GM15510 (cell line): ENCODE measurements around the gene C1QA.

Source experiments
- POLR2A ChIP-seq: IDR thresholded peaks from 3 replicates; pipeline ENCODE4 v1.6.1; 2011; ENCODE audit warnings: borderline replicate concordance; ENCODE audit not compliant: insufficient read length; ENCODE audit errors: extremely low read depth

Gene C1QA

DNA sequence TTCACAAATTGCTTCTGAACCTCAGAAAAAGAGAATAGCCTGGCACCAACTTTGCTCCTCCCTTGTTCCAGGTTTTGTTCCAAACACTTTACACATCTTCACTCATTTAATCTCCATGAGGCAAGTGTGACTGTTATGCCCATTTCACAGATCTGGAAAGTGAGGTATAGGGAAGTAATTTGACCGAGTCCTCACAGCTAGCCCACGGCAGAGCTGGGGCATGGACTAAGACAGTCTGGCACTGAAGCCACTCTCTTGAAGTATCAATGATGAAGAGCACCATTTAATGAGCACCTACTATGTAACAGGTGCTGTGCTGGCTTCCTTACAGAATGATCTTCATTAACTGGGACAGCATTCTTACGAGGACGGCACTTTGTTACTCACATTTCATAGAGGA is 35.6 kb downstream of the C1QA start:
- TF ChIP-seq POLR2A: no peak

DNA sequence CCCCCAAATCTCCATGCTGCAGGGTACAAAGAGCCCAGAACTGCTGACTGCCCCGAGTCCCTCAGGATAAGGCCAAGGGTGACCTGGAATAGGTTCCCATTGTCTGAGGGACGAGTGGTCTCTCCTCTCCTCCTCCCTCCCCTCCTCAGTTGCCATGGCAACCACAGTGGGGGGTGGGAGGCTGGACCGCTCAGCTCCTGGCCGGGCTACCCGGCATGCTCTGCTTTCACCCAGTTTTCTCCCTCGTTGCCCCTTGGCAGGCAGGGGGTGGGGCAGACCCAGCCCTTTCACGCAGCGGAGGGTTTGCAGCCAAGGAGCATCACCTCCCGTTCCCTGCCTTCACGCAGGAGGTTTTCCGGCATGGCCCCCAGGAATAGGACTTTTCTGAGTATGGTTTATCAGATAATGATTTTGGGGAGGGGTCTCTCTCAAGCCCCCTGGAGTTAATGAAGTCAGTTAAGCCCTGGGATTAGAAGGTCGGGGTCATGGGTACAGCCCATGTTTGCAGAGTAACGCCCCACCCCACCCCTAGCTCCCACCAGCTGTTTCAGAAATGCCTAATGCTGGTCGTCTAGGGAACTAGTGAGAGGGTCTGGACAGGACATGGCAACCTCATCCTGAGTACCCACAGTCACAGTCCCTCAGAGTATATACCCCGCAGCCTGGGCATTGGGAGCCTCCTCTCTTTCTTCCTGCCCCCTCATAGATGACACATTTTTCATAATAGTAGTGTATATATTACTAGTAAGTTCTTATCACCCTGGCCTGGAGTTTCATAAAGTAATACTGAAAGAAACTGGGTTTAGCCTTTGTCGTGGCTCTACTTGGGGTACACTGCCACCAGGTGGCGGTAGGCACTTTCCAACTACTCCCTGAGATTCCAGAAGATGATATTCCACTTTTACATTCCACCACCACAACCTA is 37.3 kb downstream of the C1QA start:
- TF ChIP-seq POLR2A: no peak

DNA sequence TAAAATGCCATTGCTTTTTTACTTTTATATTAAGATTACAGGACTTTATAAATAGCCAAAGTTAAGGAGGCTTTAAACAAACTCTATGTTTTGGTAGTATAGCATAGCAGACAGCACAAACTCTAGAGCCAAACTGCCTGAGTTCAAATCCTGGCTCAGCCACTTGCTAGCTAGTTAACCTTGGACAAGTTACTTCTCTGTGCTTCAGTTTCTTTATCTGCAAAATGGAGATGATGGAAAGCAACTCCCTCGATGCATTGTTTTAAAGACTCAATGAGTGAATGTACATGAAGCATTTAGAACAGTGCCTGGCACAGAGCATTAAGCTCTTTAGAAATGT is 38.0 kb downstream of the C1QA start:
- TF ChIP-seq POLR2A: no peak

DNA sequence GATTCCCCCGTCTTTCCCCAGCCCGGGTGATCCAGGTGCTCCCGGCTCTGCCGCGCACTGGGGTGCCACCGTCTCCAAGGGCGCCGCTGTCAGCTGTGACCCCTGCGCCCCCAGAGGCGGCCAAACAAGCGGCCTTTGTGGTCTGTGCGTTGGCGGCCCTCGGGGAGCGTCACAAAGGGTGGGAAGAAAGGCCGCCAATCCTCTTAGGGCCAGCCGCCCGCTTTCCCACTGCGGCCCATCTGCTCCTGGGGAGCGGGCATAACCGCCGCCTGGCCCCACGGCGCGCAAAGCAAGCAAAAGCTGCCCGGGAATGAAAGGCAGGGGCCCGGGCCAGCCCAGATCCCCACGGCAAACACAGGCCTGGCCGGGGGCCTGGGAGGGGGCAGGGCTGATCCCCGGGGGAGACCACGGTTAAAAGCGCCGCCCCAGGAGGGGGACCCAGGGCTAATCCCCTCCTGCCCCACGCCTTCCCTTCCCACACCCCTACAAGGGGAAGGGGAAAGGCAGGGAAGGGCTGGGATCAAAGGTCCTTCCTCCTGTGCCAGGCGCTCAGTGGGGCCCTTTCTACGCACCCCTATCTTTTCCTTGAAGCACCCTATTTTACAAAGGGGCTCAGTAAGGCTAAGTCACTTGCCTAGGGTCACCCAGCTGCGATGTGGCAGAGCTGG is 40.6 kb downstream of the C1QA start:
- TF ChIP-seq POLR2A: no peak

DNA sequence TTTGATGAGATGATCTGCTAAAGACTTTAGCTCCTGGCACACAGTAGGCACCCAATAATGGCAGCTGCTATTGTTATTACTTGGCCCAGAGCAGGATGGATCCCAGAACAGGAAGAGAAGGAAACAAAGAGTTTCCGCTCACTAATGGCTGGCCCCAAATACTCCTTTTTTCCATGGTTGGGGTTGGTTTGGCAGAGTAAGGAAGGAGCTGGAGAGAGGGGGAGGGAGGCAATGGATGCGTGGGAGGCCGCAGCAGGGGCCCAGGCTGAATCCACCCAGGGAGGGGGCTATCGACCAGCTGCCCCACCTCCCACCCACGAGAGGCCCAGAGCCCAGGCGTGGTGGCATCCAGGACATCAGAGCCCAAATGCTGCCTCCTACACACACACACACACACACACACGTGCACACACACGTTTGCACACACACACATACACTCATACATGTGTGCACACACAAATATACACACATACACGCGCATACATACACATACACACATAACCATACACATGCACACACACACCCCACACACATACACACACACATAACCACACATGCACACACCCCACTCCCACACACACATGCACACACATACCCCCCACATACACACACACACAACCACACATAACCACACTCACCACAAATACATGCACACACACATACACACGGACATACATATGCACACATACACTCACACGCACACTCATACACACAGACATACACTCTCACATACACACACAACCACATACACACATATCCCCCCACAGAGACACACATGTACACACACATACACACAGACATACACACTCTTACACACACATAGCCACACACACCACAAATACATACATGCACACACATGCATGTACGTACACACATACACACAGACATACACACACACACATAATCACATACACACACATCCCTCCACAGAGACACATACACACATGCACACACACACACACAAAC is 41.8 kb downstream of the C1QA start:
- TF ChIP-seq POLR2A: no peak

DNA sequence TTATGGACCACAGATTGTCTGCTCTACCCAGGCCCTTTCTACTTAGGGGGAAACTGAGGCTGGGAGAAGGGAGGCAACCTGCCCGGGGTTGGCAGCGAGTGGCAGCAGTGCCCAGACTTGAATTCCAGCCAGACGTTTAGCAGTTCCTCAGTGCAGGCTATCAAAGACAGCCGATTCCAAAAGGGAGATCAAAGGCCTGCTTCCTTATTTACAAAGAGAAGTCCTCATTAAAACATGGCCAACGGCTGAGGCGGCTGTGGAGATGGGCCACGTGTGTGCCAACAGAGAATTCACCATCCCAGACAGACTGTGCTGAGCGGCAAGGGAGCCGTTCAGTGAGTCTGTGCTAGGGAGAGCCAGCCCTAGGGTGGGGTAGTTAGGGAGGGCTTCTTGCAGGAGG is 44.3 kb downstream of the C1QA start:
- TF ChIP-seq POLR2A: no peak

DNA sequence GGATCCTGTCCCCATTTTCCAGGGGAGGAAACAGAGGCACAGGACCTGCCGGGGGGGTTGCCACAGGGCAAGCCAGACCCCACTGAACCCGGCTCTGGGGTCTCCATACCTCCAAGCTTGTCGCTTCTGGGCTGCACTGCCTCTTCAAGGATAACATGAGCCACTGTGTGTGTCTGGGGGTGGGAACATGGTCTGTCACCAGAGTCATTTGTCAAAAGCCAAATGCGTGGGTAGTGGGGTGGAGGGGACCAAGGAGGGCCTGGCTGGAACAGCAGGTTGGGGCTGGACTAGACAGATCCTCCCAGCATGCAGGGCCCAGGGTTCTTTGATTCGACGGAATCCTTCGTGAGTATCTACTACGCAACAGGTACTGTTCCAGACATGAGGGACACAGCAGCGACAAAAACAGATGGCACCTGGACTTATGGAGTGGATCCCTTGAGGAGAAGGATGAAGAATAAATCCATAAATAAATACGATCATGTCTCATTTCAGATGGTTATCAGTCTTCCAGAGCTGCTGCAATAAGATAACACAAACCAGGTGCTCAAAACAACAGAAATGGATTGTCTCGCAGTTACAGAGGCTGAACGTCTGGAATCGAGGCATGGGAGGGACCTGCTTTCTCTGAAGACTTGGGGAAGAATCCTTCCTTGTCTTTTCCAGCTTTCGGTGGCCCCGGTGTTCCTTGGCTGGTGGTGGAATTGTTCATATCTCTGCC is 45.3 kb downstream of the C1QA start:
- no peak for TF ChIP-seq POLR2A

DNA sequence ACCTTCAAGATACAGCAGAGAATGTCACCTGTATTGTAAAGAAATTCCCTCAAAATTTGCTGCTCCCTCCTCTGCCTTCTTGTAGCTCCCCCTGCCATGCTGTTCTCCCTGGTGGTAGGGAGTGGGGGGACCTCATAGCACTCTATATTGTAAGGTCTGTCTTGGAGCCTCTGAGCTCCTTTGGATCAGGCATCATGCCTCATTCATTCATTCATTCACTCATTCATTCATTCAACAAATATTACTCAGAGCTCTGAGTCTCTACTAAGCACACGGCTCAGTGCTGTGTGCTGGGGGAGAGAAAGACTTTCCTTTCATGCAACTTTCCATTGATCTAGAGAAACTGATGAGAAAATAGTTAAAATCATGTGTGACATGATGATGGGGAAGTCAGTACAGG is 47.1 kb downstream of the C1QA start:
- no peak for TF ChIP-seq POLR2A

DNA sequence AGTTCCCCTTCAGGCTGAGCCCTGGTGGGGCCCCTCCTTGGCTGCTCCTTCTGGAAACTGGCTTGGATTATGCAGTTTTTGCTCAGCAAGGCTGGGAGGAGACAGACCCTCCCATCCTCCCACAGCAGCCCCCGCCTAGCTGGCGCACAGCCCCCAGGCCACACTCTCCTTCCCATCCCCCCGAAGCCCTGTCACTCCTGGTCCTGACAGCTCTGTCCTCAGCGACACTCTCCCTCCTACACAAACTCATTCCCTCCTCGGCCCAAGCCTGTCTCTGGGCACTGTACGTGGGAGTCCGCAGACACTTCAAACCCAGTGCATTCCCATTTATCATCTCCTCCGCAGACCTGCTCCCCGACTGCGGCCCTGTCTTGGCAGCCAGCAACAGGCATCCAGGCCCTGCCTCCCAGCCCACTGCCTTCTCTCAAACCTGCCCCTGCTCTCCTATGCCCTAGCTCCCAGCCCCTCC is 49.2 kb downstream of the C1QA start:
- TF ChIP-seq POLR2A: no peak

DNA sequence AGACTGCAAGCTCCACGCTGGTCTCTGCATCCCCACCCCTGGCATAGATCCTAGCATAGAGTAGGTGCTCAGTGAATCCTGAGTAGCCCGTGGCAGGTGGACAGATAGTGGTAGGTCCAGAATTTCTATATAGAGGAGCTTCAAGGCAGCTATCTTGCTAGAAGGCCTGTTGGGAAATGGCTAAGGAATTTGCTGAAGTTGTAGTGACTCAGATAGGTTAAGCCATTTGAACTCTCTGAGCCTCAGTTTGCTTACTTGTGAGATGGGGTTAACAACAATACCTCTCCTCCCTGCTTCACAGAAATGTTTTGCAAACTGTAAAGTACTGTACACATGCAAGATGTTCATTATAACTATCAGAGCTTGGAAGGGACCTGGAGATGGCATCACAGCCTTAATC is 50.8 kb downstream of the C1QA start:
- no peak for TF ChIP-seq POLR2A

DNA sequence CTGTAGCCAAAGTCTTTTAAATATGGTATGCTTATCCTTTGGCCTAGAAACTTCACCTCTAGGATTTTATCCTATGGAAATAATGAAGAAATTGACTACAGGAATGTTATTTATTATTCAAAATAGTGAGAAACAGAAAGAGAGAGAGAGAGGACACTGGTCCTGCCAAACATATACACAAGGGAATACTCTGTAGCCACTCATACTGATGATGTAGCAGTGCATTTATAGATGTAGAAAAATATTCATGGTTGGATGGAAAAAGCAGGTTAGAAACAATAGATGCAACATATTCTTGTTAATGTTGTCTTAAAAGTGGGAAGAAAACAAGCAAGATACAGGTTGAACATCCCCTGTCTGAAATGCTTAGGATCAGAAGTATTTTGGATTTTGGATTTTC is 52.0 kb downstream of the C1QA start:
- TF ChIP-seq POLR2A: no peak
